Gastroesophageal sphincter (tissue), 4 donors: ENCODE results near the gene FAM180A. TPM values are rescaled to one million over a fixed set of nuclear protein-coding genes. Genes with fewer than 3 reads are reported as not detected.

Source experiments
- ATAC-seq: fragments of 150-250 bp; one replicate; pipeline ENCODE4 v1.9.1; 2016; ENCODE audit warnings: mild to moderate bottlenecking, moderate library complexity
- H3K27ac ChIP-seq, 4 donors: fragments of 200-600 bp; sonication (generic) in 3 of 4; 1 replicate in 3 of 4; 2 replicates in 1 of 4; pipeline ENCODE4 v1.5.1; 2016 to 2019
- H3K27me3 ChIP-seq: fragments of 200-600 bp; sonication (generic); one replicate; pipeline ENCODE4 v1.5.1; 2019
- H3K36me3 ChIP-seq, 2 donors: fragments of 200-600 bp; sonication (generic); one replicate each; pipeline ENCODE4 v1.5.1; 2019; ENCODE audit warnings: control low read depth in 1 of 2
- H3K4me1 ChIP-seq, 3 donors: fragments of 200-600 bp; sonication (generic); 1 replicate in 2 of 3; 2 replicates in 1 of 3; pipeline ENCODE4 v1.5.1; 2016 to 2019; ENCODE audit warnings: control low read depth in 2 of 3
- H3K4me3 ChIP-seq, 2 donors: fragments of 200-600 bp; sonication (generic); one replicate each; pipeline ENCODE4 v1.5.1; 2019; ENCODE audit warnings: mild to moderate bottlenecking in 1 of 2, moderate library complexity in 1 of 2
- H3K9me3 ChIP-seq, 3 donors: fragments of 200-600 bp; sonication (generic); one replicate each; pipeline ENCODE4 v1.5.1; 2017 to 2019; ENCODE audit warnings: control low read depth in 2 of 3
- CTCF ChIP-seq, 4 experiments: fragments of 200-600 bp in 2 of 4; fragments of 450-650 bp in 2 of 4; sonication (generic) in 1 of 4; IDR thresholded peaks; one replicate each; pipeline ENCODE4 v1.5.1; 2017 to 2019; ENCODE audit warnings: antibody characterized with exemption in 4 of 4, mild to moderate bottlenecking in 2 of 4, moderate library complexity in 2 of 4
- EP300 ChIP-seq: sonication (generic); formaldehyde crosslinking; IDR thresholded peaks from one replicate; pipeline ENCODE4 v1.6.1; 2017; ENCODE audit warnings: antibody characterized with exemption, mild to moderate bottlenecking
- POLR2A ChIP-seq, 2 donors: fragments of 450-650 bp; IDR thresholded peaks; one replicate each; pipeline ENCODE4 v1.6.1; 2017; ENCODE audit warnings: antibody characterized with exemption in 2 of 2, mild to moderate bottlenecking in 2 of 2, moderate library complexity in 1 of 2
- POLR2AphosphoS5 ChIP-seq: sonication (generic); formaldehyde crosslinking; IDR thresholded peaks from one replicate; pipeline ENCODE4 v1.6.1; 2017; ENCODE audit warnings: antibody characterized with exemption
- WGBS, 2 donors: methylation state at CpG; one replicate each; pipeline ENCODE4 v1.1.5; 2018; ENCODE audit warnings: low coverage in 1 of 2; 5-methylcytosine and 5-hydroxymethylcytosine counted together
- total RNA-seq, 4 donors: library from RNA; depleted of rRNA; stranded (reverse); fragments of >200 nt; gene quantifications; one replicate each; pipeline ENCODE4 v1.1.0, GENCODE V29; 2016

Gene FAM180A
- total RNA-seq, 4 donors from 2014 or later, result 2.6 to 8.5 (median 3.7) TPM

- 79 to 88% methylated on average over 2 of the region's 2 CpGs for WGBS, 2 donors
Measured at GRCh38 chr7:135763261-135763660, 14.6 kb upstream of the FAM180A start.

GRCh38 chr7:135761751-135762488 lies 13.3 kb upstream of the FAM180A start:
- no peak overlapping the region for H3K27ac ChIP-seq
- ATAC-seq, result no peak
- H3K27me3 ChIP-seq, result peaks cover 2% of the 10 kb centered on the region
- H3K36me3 ChIP-seq, result no peaks in the 10 kb centered on the region
- no peak overlapping the region for H3K4me3 ChIP-seq
- no peaks in the 10 kb centered on the region for H3K9me3 ChIP-seq
- no peak for TF ChIP-seq CTCF (IDR thresholded peaks at IDR 0.05)
- TF ChIP-seq EP300, result no peak
- TF ChIP-seq POLR2A (IDR thresholded peaks at IDR 0.05), result no peak
- no peak for TF ChIP-seq POLR2AphosphoS5
- H3K4me1 ChIP-seq, result peaks cover 0 to 10% (median 0%) of the 10 kb centered on the region in 3 donors
- WGBS, 2 donors, result 40 to 74% methylated on average over 1 to 6 of the region's 10 CpGs

More at GRCh38 chr7:135763261-135763660, 14.6 kb upstream of the FAM180A start:
- H3K27me3 ChIP-seq, result peaks cover 7% of the 10 kb centered on the region
- peaks cover 0 to 11% (median 0%) of the 10 kb centered on the region in 3 donors for H3K4me1 ChIP-seq
- no peak for TF ChIP-seq CTCF (IDR thresholded peaks at IDR 0.05)
- no peak for TF ChIP-seq POLR2A (IDR thresholded peaks at IDR 0.05)
- TF ChIP-seq EP300, result no peak
- TF ChIP-seq POLR2AphosphoS5, result no peak
- no peaks in the 10 kb centered on the region for H3K9me3 ChIP-seq
- no peaks in the 10 kb centered on the region for H3K36me3 ChIP-seq
- H3K27ac ChIP-seq, result no peak overlapping the region
- no peak for ATAC-seq
- no peak overlapping the region for H3K4me3 ChIP-seq

GRCh38 chr7:135759532-135759931 lies 10.9 kb upstream of the FAM180A start:
- no peak overlapping the region for H3K27ac ChIP-seq
- H3K4me1 ChIP-seq, result peaks cover 0 to 18% (median 0%) of the 10 kb centered on the region in 3 donors

GRCh38 chr7:135758531-135758932 lies 9.9 kb upstream of the FAM180A start:
- peak; percentile 60 for ATAC-seq
- 31 to 50% methylated on average over 2 to 5 of the region's 5 CpGs for WGBS, 2 donors
- no peaks in the 10 kb centered on the region for H3K27me3 ChIP-seq
- peak overlapping the region; percentile 22 for H3K4me3 ChIP-seq
- TF ChIP-seq CTCF (IDR thresholded peaks at IDR 0.05) (no peak), POLR2A (IDR thresholded peaks at IDR 0.05) (no peak), EP300 (no peak), POLR2AphosphoS5 (no peak)
- peaks cover 0 to 18% (median 0%) of the 10 kb centered on the region in 3 donors for H3K4me1 ChIP-seq
- H3K36me3 ChIP-seq, result no peaks in the 10 kb centered on the region
- no peaks in the 10 kb centered on the region for H3K9me3 ChIP-seq
- peak overlapping the region; percentile 9 to 71 (median 64) for H3K27ac ChIP-seq

More at GRCh38 chr7:135759532-135759931, 10.9 kb upstream of the FAM180A start:
- no peak for TF ChIP-seq POLR2AphosphoS5
- no peak for TF ChIP-seq CTCF (IDR thresholded peaks at IDR 0.05)
- TF ChIP-seq POLR2A (IDR thresholded peaks at IDR 0.05), result no peak
- no peak for TF ChIP-seq EP300
- Histone ChIP-seq H3K36me3 (no peaks in the 10 kb centered on the region), H3K4me3 (no peak overlapping the region), H3K9me3 (no peaks in the 10 kb centered on the region), H3K27me3 (no peaks in the 10 kb centered on the region)
- 69 to 84% methylated on average over 4 of the region's 4 CpGs for WGBS, 2 donors
- ATAC-seq, result no peak
